ENCODE measurements around the gene VSIG10L. TPM values are rescaled to one million over a fixed set of nuclear protein-coding genes. Genes with fewer than 3 reads are reported as not detected.
A peak's percentile ranks its signal among the peaks of the same experiment; 100 is the strongest.

VSIG10L gene
- total RNA-seq, 2 donors from 2014 or later, result 3.0 to 6.4 TPM

DNA sequence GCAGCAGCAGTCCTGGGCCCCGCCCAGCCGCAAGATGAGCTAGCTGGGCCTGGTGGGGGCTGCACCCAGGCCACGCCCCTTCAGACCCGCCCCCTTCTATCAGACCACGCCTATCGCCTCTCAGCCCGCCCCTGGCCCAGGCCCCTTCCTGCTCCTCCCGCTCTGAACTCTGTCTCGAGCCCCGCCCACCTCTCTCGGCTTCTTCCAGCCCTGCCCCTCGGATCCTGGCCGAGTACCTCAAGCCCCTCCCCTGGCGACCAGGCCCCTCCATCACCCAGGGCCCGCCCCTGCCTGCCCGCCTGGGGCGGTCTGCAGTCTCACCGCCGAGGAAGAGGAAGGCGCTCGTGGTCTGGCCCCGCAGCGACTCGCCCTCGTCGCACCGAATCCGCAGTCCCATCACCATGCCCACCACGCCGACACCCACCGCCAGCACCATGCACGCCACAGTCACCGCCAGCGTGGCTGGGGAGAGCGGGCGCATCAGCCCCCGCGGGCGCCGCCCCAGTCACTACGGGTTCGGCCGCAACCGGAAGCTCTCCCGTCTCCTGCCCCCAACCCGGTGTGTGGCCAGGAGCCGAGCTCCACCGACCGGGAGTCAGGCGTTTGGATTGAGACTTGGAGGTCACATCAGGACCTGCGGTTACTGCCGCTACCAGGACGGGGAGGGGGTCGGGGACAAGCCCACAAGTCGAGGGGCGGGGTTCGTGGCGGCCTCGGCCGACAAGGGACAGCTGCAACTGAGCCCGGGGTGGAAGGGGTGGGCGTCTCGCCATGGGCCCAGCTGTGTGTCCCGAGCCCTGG, 25.8 kb upstream of the VSIG10L start:
- peak overlapping the region; percentile 99 for H3K27ac Mint-ChIP-seq
- peaks cover 32 to 44% of the 10 kb centered on the region in 2 donors for H3K36me3 Mint-ChIP-seq
- H3K9me3 Mint-ChIP-seq, result no peaks in the 10 kb centered on the region
- peak; percentile 68 to 84 for ATAC-seq
- DNase-seq (ENCODE audit: low spot score in 2 of 2), result peak; percentile 98 to 100

DNA sequence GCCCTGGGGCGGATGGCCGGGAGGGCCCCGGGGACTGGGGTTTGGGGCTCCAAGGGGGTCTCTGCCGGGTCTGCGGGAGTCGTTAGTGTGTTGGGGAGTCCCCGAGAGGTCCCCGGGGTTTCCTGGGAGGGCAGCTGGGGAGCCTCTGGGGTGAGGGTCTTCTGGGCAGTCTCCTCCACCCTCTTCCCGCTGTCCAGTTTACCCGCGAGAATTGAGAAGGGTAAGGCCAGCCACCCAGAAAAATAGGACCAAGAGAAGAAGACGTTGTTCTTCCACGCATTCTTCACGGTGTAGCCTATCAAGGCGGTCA, 25.3 kb upstream of the VSIG10L start:
- Mint-ChIP-seq H3K9me3 (no peaks in the 10 kb centered on the region), H3K36me3 (peaks cover 32 to 45% of the 10 kb centered on the region in 2 donors), H3K27ac (peak overlapping the region; percentile 99)
- ATAC-seq, result no peak
- DNase-seq (ENCODE audit: low spot score in 2 of 2), result no peak

DNA sequence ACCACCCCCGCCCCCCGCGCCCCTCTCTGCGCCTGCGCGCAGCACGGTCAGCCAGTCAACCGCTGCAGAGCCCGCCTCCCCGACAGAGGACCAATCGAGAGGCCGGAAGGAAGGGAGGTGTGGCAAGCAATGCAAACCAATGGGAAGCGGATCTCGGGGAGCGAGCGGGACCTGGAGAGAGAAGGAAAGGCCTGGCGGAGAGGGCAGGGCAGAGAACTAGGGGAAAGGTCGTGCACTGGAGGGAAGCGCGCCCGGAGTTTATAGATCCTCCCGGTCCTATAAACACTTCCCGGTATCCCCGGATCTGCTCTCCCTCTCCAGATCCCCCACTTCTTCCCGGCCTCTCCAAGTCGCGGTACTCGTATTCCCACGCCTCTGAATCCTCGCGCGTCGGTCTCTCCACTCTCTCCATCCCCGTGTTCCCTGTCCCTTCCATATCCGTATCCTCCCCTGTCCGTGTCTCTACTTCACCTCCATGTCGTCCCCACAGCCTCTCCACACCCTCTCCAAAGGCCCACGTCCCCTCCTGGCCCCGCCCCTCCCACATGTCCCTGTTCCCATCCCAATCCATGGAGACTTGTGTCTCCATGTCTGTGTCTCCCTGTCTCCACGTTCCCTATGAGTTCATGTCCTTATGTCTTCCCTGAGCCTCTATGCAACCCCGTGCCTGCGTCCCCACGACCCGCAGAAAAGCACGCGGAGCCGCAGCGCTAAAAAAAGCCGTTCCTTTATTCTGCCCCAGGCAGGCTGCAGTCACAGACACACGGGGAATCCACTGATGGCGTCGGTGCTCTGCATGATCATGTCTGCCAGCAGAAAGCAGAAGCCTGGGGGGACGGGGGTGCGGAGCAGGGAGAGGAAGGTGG, 24.7 kb upstream of the VSIG10L start:
- Mint-ChIP-seq H3K9me3 (no peaks in the 10 kb centered on the region), H3K27ac (peak overlapping the region; percentile 99), H3K36me3 (peaks cover 32 to 45% of the 10 kb centered on the region in 2 donors)
- DNase-seq (ENCODE audit: low spot score in 2 of 2), result peak; percentile 93 to 96
- ATAC-seq, result peak; percentile 65 to 67

- H3K9me3 Mint-ChIP-seq, result no peaks in the 10 kb centered on the region
- DNase-seq (ENCODE audit: low spot score in 2 of 2), result no peak
- peak within 1 kb of the TSS; percentile 99 for H3K27ac Mint-ChIP-seq
- ATAC-seq, result no peak
- peaks cover 28 to 39% of the 10 kb centered on the region in 2 donors for H3K36me3 Mint-ChIP-seq
These were observed 24.0 kb upstream of the VSIG10L start, which contains the start of gene ETFB for GRCh38 chr19:51365965-51366388. Gene ETFB, minus strand, starts transcription at chr19:51366388. Its CDS starts 62 bp downstream, at chr19:51366326.

GRCh38 chr19:51365211-51365964, 23.4 kb upstream of the VSIG10L start:
- Mint-ChIP-seq H3K9me3 (no peaks in the 10 kb centered on the region), H3K27ac (peak overlapping the region; percentile 99), H3K36me3 (peaks cover 27 to 33% of the 10 kb centered on the region in 2 donors)
- DNase-seq (ENCODE audit: low spot score in 2 of 2) (no peak), ATAC-seq (no peak)

GRCh38 chr19:51364200-51365106, 22.5 kb upstream of the VSIG10L start:
- no peak for DNase-seq (ENCODE audit: low spot score in 2 of 2)
- H3K27ac Mint-ChIP-seq, result peak overlapping the region; percentile 96 to 99
- ATAC-seq, result no peak
- peaks cover 27 to 28% of the 10 kb centered on the region in 2 donors for H3K36me3 Mint-ChIP-seq
- no peaks in the 10 kb centered on the region for H3K9me3 Mint-ChIP-seq

GRCh38 chr19:51361239-51361638, 19.3 kb upstream of the VSIG10L start:
- Mint-ChIP-seq H3K9me3 (no peaks in the 10 kb centered on the region), H3K27ac (no peak overlapping the region), H3K36me3 (peaks cover 18 to 22% of the 10 kb centered on the region in 2 donors)
- DNase-seq (ENCODE audit: low spot score in 2 of 2), result no peak
- ATAC-seq, result no peak

- ATAC-seq (no peak), DNase-seq (ENCODE audit: low spot score in 2 of 2) (no peak)
- Mint-ChIP-seq H3K36me3 (peaks cover 3 to 24% of the 10 kb centered on the region in 2 donors), H3K27ac (no peak overlapping the region), H3K9me3 (no peaks in the 10 kb centered on the region)
These were observed 17.4 kb upstream of the VSIG10L start for GRCh38 chr19:51359294-51359693.

DNA sequence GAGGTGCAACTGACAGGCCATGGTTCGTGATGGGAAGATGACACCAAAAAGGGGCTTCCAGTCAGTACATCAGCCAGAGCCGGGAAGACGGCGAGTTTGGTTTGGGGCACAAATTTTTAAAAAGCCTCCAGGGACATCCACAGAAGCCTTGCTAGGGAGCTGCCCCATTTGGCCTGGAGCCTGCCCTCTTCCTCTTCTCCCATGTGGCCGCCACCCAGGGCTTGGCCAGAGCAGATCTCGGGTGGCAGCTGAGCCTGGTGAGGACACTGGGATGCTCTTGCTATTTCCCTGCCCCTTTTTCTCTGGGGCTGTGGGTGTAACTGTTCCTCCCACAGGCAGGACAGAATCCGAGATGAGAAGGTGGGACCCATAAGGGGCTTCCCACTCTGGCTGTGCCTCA, 16.0 kb upstream of the VSIG10L start:
- DNase-seq (ENCODE audit: low spot score in 2 of 2) (no peak), ATAC-seq (no peak)
- Mint-ChIP-seq H3K9me3 (no peaks in the 10 kb centered on the region), H3K27ac (peak overlapping the region in 1 of 2 donors; percentile 9), H3K36me3 (peaks cover 0 to 24% of the 10 kb centered on the region in 2 donors)

DNA sequence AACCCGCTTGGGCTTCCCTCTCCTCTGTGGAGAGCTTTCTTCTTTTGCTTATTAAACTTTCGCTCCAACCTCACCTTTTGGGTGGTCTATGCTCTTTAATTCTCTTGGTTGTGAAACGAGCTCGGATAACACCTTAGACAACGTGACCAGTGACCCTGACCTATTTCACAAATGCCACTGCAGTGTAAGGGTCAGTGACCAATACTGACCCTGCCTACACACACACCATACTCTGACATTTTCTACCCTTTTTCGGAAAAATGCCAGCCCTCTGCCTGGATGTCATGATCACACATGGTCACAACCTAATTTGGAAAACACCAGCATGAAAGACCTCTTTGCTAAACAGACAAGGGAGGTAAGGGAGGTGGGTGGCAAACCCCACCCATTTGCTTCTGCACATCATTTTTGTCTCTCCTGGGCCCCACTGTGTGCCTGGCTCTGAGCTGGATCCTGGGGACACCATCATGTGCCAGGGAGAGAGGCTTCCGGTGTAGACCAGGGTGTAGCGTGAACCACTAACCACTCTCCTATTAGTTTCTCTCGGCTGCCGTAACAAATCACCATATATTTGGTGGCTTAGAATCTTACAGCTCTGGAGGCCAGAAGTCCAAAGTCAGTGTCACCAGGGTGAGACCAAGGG, 14.3 kb upstream of the VSIG10L start:
- Mint-ChIP-seq H3K9me3 (no peaks in the 10 kb centered on the region), H3K27ac (peak overlapping the region in 1 of 2 donors; percentile 72), H3K36me3 (peaks cover 9 to 17% of the 10 kb centered on the region in 2 donors)
- ATAC-seq (no peak), DNase-seq (ENCODE audit: low spot score in 2 of 2) (no peak)

GRCh38 chr19:51354742-51355148, 12.8 kb upstream of the VSIG10L start:
- H3K27ac Mint-ChIP-seq, result peak overlapping the region in 1 of 2 donors; percentile 33
- DNase-seq (ENCODE audit: low spot score in 2 of 2) (no peak), ATAC-seq (peak; percentile 35 to 69)
- no peaks in the 10 kb centered on the region for H3K9me3 Mint-ChIP-seq
- peaks cover 9 to 17% of the 10 kb centered on the region in 2 donors for H3K36me3 Mint-ChIP-seq

- DNase-seq (ENCODE audit: low spot score in 2 of 2), result no peak
- Mint-ChIP-seq H3K36me3 (peaks cover 9 to 17% of the 10 kb centered on the region in 2 donors), H3K27ac (peak overlapping the region in 1 of 2 donors; percentile 33), H3K9me3 (no peaks in the 10 kb centered on the region)
- peak in 1 of 2 donors; percentile 11 for ATAC-seq
These were observed 12.3 kb upstream of the VSIG10L start for GRCh38 chr19:51354103-51354741.

DNA sequence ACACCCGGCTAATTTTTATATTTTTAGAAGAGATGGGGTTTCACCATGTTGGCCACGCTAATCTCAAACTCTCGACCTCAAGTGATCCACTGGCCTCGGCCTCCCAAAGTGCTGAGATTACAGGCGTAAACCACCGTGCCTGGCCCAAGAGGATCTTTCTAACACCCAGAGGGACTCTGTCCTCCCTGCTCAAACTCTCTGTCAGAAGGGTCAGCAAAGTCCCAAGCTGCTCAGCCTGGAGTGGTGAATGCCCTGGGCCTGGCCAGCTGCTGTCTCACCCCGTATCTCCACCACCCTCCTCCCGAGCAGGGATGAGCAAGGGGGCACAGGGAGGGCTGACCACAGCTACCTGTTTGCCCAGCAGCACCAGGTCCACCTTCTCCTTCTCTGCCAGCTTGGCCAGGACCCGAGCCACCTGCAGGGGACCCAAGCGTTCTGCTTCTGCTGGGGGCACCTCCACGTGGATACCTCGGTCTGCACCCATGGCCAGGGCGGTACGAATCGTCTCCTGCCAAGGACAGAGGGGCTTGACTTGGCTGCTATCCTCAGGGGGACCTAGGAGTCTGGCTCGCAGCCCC, 10.9 kb upstream of the VSIG10L start:
- Mint-ChIP-seq H3K9me3 (no peaks in the 10 kb centered on the region), H3K36me3 (peaks cover 9 to 17% of the 10 kb centered on the region in 2 donors), H3K27ac (peak overlapping the region; percentile 60 to 69)
- ATAC-seq (no peak), DNase-seq (ENCODE audit: low spot score in 2 of 2) (no peak)

DNA sequence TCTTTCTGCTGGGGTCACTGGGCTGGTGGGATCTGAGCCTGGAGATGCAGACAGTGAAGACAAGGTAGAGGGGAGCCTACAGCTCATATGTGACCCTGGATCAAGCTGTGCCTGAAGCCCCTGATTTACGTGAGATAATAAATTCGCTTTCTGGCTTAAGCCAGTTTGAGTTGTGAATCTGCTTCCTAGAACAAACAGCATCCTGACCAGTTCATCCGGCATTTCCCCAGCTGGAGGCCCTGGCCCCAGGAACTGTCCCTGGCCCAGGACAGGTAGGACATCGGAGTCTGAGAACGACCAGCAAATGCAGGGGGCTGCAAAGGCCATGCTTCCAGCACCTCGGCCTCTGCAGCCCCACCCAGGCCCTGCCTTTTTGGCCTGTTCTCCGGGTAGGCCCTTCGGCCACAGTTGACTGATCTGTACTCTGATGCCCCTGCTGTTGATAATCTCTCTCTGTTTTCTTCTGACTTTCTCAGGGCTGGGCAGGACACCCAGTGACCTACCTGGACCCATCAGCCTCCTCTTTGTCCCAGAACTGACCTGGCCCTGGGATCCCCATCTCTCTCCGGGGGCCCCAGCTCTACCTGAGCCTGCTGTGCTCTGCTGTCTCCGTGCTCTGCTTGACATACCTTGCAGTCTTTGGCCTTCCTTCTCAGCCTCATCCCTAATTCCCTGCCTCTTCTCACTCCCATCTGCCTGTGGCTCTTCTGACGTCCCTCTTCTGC, 9.5 kb upstream of the VSIG10L start:
- Mint-ChIP-seq H3K36me3 (peaks cover 15 to 18% of the 10 kb centered on the region in 2 donors), H3K27ac (peak overlapping the region; percentile 69 to 75), H3K9me3 (no peaks in the 10 kb centered on the region)
- DNase-seq (ENCODE audit: low spot score in 2 of 2) (no peak), ATAC-seq (no peak)
